Endothelial cell of umbilical vein (primary cell): ENCODE measurements around the gene DAG1. TPM values are rescaled to one million over a fixed set of nuclear protein-coding genes. Genes with fewer than 3 reads are reported as not detected.

Experiments
- BruUV-seq: library from RNA; stranded (reverse); fragments of 400-500 nt; replicated peaks from 2 replicates; lab custom pipeline; 2021; lab: Mats Ljungman, UMichigan
- CTCF ChIA-PET: fragments of 300-600, 350-600 bp; sonication (Branson Sonifier 250); formaldehyde crosslinking; loops from one replicate; lab custom pipeline; 2021; ENCODE audit warnings: antibody characterized with exemption, inconsistent platforms; lab: Charles Lee
- POLR2A ChIA-PET: fragments of 300-600, 350-600 bp; sonication (Branson Sonifier 250); formaldehyde crosslinking; loops from one replicate; lab custom pipeline; 2021; ENCODE audit warnings: antibody characterized with exemption, inconsistent platforms; lab: Charles Lee
- DNase-seq: peaks from one replicate; pipeline ENCODE4 v3.0.0-alpha.2; 2011; ENCODE audit warnings: low read depth, low spot score
- FAIRE-seq: peaks from 2 replicates; lab custom pipeline; 2011; peaks lifted over from hg19 to GRCh38; lab: Jason Lieb, UNC
- H2AFZ ChIP-seq: 2 replicates; pipeline ENCODE4 v1.6.0; 2012; ENCODE audit warnings: low read depth, low read length, control low read depth, inconsistent platforms
- H3K27ac ChIP-seq: 2 replicates; pipeline ENCODE4 v1.5.1; 2011; ENCODE audit warnings: low read depth, mild to moderate bottlenecking, control low read depth, low read length, moderate library complexity; ENCODE audit not compliant: insufficient read depth
- H3K27me3 ChIP-seq, 2 experiments: 2 replicates each; pipeline versions ENCODE4 v1.6.0 to v1.6.1; 2011; ENCODE audit warnings: low read length in 2 of 2, mixed read lengths in 1 of 2; ENCODE audit not compliant: control insufficient read depth in 2 of 2, insufficient read depth in 2 of 2
- H3K36me3 ChIP-seq, 2 experiments: 2 replicates in 1 of 2; 3 replicates in 1 of 2; pipeline ENCODE4 v1.5.1; 2011; ENCODE audit warnings: low read length in 2 of 2, mild to moderate bottlenecking in 1 of 2, moderate library complexity in 1 of 2; ENCODE audit not compliant: control insufficient read depth in 2 of 2, insufficient read depth in 2 of 2; ENCODE audit errors: extremely low read depth in 1 of 2
- H3K4me1 ChIP-seq: 3 replicates; pipeline ENCODE4 v1.5.1; 2011; ENCODE audit warnings: mild to moderate bottlenecking, low read length; ENCODE audit not compliant: control insufficient read depth, insufficient read depth; ENCODE audit errors: extremely low read depth
- H3K4me2 ChIP-seq: 2 replicates; pipeline ENCODE4 v1.6.1; 2011; ENCODE audit warnings: low read length, control low read depth, mixed read lengths; ENCODE audit not compliant: insufficient read depth
- H3K4me3 ChIP-seq, 3 experiments: fragments of 200-600 bp in 1 of 3; sonication (generic), shearing (Covaris generic) in 1 of 3; replicated peaks in 1 of 3; 2 replicates each; pipeline ENCODE4 v1.5.1; 2011 to 2016; ENCODE audit warnings: control low read depth in 3 of 3, low read length in 3 of 3, mild to moderate bottlenecking in 2 of 3, inconsistent platforms in 1 of 3, low read depth in 1 of 3, moderate library complexity in 1 of 3; ENCODE audit not compliant: insufficient read depth in 1 of 3
- H3K79me2 ChIP-seq: 2 replicates; pipeline ENCODE4 v1.6.0; 2012; ENCODE audit warnings: low read length, inconsistent platforms; ENCODE audit not compliant: control insufficient read depth, insufficient read depth
- H3K9ac ChIP-seq: replicated peaks from 2 replicates; pipeline ENCODE3; 2011; ENCODE audit warnings: low read length, control low read depth; ENCODE audit not compliant: insufficient read depth; ENCODE audit errors: extremely low read depth
- H3K9me1 ChIP-seq: replicated peaks from 3 replicates; pipeline ENCODE4 v1.6.0; 2011; ENCODE audit warnings: mild to moderate bottlenecking, low read length; ENCODE audit not compliant: control insufficient read depth, insufficient read depth; ENCODE audit errors: extremely low read depth
- H3K9me3 ChIP-seq: replicated peaks from 2 replicates; pipeline ENCODE4 v1.5.1; 2012; ENCODE audit warnings: low read length, inconsistent platforms; ENCODE audit not compliant: control insufficient read depth, insufficient read depth
- H4K20me1 ChIP-seq: replicated peaks from 2 replicates; pipeline ENCODE3; 2011; ENCODE audit warnings: mild to moderate bottlenecking, low read length; ENCODE audit not compliant: control insufficient read depth, insufficient read depth; ENCODE audit errors: extremely low read depth
- CTCF ChIP-seq, 2 donors: IDR thresholded peaks; 1 replicate in 1 of 2; 2 replicates in 1 of 2; pipeline ENCODE4 v1.5.1; 2011; ENCODE audit warnings: low read length in 2 of 2, mild to moderate bottlenecking in 2 of 2, moderate library complexity in 2 of 2, control low read depth in 1 of 2, inconsistent platforms in 1 of 2, low read depth in 1 of 2; ENCODE audit not compliant: insufficient read depth in 1 of 2; ENCODE audit errors: extremely low read depth in 1 of 2
- EZH2 ChIP-seq: IDR thresholded peaks from 2 replicates; pipeline ENCODE4 v1.6.1; 2012; ENCODE audit warnings: borderline replicate concordance, low read depth, mild to moderate bottlenecking, moderate library complexity, low read length, inconsistent platforms; ENCODE audit not compliant: severe bottlenecking
- FOS ChIP-seq: IDR thresholded peaks from 2 replicates; pipeline ENCODE4 v1.6.1; 2011; ENCODE audit warnings: mild to moderate bottlenecking, low read length, moderate library complexity, borderline replicate concordance; ENCODE audit not compliant: insufficient read depth
- GATA2 ChIP-seq: IDR thresholded peaks from 2 replicates; pipeline ENCODE4 v1.7.0; 2011; ENCODE audit warnings: low read depth, mild to moderate bottlenecking, moderate library complexity, mixed read lengths, low read length; ENCODE audit not compliant: insufficient read length, insufficient read depth
- JUN ChIP-seq: IDR thresholded peaks from 2 replicates; pipeline ENCODE4 v1.6.1; 2011; ENCODE audit warnings: borderline replicate concordance, low read depth; ENCODE audit not compliant: insufficient read length, insufficient read depth
- MAX ChIP-seq: IDR thresholded peaks from 2 replicates; pipeline ENCODE4 v1.6.1; 2011; ENCODE audit not compliant: insufficient read depth, insufficient read length
- MYC ChIP-seq: IDR thresholded peaks from one replicate; pipeline ENCODE4 v1.6.1; 2011; ENCODE audit warnings: mild to moderate bottlenecking, low read depth, low read length
- POLR2A ChIP-seq: IDR thresholded peaks from 2 replicates; pipeline ENCODE4 v1.6.1; 2012; ENCODE audit warnings: low read depth, mild to moderate bottlenecking, control low read depth, low read length
- POLR2AphosphoS5 ChIP-seq: IDR thresholded peaks from 2 replicates; pipeline ENCODE4 v1.6.1; 2012; ENCODE audit warnings: low read depth, mild to moderate bottlenecking, control low read depth, low read length, moderate library complexity; ENCODE audit not compliant: insufficient read depth
- dilution Hi-C: fragments of 300-500 bp; cut with MboI; formaldehyde crosslinking; loops from one replicate; pipeline ENCODE4 v1.15.0; 2019; ENCODE audit warnings: low sequenced_read_pairs; ENCODE audit not compliant: extremely low pct_ligation_motif_present
- intact Hi-C: fragments of 100-400 bp; cut with micrococcal nuclease; formaldehyde crosslinking; loops from one replicate; pipeline ENCODE4 v1.10.0; 2022
- polyA plus RNA-seq, 4 experiments: library from polyadenylated mRNA; depleted of rRNA in 3 of 4; stranded (reverse) in 3 of 4; unstranded in 1 of 4; fragments of >200 nt; gene quantifications; 2 replicates each; pipeline versions ENCODE4 v1.2.1 to v1.2.3, GENCODE V29; 2011 to 2012; ENCODE audit warnings: missing spikeins in 1 of 4
- total RNA-seq: library from RNA; stranded (reverse); gene quantifications from 2 replicates; pipeline ENCODE4 v1.2.3, GENCODE V29; 2021

The DAG1 gene
- total and polyA plus RNA-seq, 2 donors (not counting 3 experiments of a cell fraction or from before 2014, with no cell fraction given), result 59.6 to 97.5 TPM

GRCh38 chr3:49427586-49427985 is 42.5 kb upstream of the DAG1 start:
- dilution Hi-C loops, result no loop called here
- Histone ChIP-seq H3K4me1 (peaks cover 3% of the 10 kb centered on the region), H3K9me3 (no peaks in the 10 kb centered on the region), H3K4me3 (no peak overlapping the region), H3K36me3 (peaks cover 0 to 14% of the 10 kb centered on the region in 2 experiments), H2AFZ (no peak overlapping the region), H4K20me1 (no peaks in the 10 kb centered on the region), H3K9ac (no peak overlapping the region), H3K27me3 (no peaks in the 10 kb centered on the region), H3K4me2 (no peak overlapping the region), H3K27ac (no peak overlapping the region), H3K9me1 (no peaks in the 10 kb centered on the region), H3K79me2 (no peaks in the 10 kb centered on the region)
- TF ChIP-seq MYC (no peak), JUN (no peak), FOS (no peak), GATA2 (no peak), EZH2 (no peak), POLR2AphosphoS5 (no peak), POLR2A (no peak), MAX (no peak), CTCF (IDR thresholded peaks at IDR 0.05; ENCODE audit: extremely low read depth in 1 of 2, insufficient read depth in 1 of 2, low read depth in 1 of 2, low read length in 2 of 2) (no peak)
- no TSS peak for BruUV-seq
- no peak for FAIRE-seq
- CTCF ChIA-PET, result no interaction called here
- intact Hi-C loops, result loop anchor here (5.0 kb wide), 1 partner anchor 335 kb away; the partner anchor contains the start of gene QRICH1
- POLR2A ChIA-PET, result interaction anchor here (0.7 kb wide), 1 partner anchor 70 kb away, joined by 4 read pairs; no protein-coding TSS in a partner anchor
- DNase-seq, result no peak
